Measurements from ENCODE around the gene ROCK2.
A peak's percentile ranks its signal among the peaks of the same experiment; 100 is the strongest.

ROCK2 gene

DNA sequence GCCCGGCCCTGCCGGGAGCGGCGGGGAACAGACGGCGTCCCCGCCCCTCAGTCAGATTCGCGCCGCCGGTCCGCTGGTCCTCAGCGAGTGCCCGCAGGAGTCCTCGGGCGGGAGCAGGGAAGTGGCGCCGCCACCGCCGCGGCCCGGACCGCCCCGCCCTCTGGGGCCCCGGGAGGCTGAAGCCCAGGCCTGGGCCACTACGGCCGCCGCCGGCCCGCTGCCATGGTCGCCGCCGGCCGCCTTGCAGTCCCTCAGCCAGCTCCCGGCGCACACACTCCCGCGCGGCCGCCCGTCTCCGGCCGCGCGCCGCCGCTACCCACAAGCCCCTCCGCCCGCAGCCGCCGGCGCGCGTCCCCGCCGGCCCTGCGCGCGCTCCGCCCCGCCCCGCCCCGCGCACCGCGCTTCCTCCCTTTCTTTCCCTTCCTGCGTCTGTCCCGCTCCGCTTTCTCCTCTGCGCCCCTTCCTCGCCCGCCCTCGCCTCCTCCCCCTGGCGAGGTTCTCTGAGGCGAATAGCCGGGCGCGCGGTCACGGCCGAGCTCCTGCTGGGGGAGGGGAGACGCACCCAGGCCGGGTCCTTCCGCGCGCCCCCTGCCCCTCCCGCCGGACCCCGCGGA is at the start of gene ROCK2:
TSS of gene ROCK2 (minus strand) at position 295 of the 614 bp plus-strand sequence. CDS start 500 bp downstream, outside the sequence.
- DNase-seq: peak; percentile 78

DNA sequence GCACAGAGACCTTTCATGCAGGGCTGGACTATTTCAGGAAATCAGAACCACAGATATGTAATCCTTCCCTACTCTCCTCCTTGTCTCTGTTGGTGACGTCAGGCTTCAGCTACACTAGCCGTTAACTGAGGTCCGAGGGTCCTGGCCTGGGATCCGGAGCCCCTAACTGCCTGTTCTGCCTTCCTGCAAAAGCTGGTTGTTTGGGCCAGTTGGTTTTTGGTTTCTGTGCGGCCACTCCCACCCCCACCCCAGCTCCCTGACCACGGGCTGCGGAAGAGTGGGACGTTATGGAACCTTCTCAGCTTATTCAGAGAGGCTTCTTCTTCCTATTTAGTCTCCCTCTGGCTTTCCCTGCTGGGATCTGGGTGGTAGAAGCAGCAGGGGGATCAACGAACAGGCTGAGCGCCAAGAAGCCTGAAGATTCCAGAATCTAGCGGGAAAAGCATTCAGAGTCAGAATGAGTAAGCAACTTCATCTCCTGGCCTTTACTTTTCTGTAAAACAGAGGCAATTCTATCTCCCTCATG is 49.3 kb upstream of the ROCK2 start:
- DNase-seq: no peak

DNA sequence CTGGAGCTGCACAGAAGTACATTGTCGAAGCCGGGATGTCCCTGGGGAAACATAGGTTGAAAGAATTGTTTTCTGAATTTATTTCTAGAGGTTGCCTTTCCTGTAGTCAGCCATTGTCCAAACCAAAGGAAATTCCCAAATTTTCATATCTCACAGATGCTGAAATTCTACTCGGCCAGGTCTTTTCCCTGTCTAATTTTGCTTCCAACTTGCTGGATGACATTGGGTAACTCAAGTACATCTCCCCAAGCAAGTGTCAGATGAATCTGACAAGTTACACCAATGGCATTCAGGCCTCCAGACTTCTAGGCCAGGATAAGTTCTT is 47.5 kb upstream of the ROCK2 start:
- DNase-seq: no peak

DNA sequence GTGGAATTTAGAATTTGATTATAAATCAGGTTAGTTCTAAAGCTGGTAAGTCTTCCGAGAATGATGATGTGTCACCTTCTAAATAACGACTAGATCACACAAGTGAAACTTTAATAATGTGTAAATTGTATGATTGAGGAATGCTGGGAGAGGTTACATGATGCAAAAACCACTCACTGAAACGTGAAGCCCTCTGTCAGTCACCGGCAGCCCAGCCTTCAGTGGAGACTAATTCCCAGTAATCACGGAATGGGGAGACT is 45.9 kb upstream of the ROCK2 start:
- no peak for DNase-seq

DNA sequence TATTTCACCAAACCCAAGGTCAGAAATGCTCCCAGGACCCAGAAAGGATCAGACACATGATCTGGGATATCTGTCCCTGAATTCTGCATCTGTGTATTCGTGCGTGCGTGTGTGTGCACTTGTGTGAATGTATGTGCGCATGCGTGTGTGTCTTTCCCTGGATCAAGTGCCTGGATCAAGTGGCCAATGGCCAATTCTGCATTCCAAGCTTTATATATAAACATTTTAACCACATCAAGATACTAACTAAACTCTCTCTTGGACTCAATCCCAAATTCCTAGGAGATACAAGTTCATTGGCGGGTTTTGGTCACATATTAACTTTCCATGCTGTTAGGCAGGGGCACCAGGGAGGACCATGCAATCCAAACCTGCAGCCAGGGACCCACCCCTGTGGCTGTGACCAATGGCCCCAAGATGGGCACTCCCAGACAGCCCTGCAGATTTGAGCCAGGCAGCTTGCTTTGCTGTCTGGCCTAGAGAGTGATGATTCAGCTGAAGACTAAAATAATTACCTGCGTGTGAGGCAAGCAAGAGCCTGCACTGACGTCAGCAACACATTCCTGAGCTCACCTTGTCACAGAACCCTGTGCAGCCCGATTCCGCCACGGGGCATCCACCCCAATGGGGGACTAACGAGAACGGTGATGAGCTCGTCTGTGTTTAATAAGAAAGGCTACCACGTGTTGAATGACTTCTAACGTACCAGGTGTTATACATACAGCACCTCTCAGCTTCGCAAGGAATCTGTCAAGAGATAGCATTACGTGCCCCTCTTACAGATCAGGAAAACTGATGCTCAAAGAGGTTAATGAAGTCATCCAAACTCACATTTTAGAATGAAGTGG is 45.3 kb upstream of the ROCK2 start:
- no peak for DNase-seq

DNA sequence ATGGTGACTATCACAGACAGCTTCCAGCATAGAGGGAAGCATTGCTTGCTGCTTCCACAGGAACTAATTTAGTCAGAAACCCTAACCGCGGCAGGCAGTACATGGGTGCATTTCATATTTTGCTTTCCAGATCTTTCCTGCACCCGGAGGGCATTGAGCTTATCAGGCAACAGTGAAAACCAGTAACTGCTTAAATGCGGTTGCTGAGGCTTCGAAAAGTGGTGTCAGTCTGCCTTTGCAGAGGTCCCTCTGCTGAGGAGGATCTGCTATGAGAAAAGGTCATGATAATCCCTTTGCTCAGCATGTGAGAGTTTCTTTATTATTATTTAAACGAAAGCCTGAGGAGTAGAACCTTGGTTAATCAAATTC is 44.6 kb upstream of the ROCK2 start:
- DNase-seq: no peak

DNA sequence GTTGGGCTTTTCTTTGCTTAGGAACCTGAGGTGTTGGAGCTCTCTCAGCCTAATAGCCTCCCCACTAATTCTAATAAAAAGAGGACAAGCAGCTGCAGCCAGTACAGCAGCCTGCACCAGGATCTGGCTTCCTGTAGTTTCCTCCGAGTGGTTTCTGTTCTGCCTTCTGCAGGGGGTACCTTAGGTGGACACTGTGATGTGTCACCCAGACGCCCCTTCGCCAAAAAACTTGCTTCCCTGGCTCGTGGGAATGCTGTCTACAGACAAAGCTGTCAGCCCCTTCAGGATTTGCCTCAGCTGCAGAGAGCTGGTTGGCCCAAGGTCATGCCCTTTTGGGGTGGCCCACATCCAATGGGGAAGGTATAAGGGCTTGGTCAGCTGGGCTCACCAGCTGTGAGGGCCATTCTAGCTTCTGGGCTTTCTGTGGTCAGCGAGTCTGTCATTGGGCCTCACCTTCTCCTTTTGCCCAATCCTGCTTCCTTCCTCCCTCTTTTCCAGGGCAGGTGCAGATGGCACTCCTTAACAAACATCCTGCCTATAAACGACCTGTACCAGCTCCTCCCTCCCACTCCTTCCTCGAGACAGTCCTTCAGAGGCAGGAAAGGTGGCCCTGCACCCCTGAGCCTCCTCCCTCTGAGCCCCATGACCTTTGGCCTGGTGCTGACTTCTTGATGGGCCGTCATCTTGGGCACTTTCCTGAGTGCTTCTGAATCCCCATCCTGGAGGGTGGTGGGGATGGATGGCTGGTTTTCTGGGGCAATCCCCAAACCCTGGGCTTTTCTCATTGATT is 44.0 kb upstream of the ROCK2 start:
- DNase-seq: no peak

DNA sequence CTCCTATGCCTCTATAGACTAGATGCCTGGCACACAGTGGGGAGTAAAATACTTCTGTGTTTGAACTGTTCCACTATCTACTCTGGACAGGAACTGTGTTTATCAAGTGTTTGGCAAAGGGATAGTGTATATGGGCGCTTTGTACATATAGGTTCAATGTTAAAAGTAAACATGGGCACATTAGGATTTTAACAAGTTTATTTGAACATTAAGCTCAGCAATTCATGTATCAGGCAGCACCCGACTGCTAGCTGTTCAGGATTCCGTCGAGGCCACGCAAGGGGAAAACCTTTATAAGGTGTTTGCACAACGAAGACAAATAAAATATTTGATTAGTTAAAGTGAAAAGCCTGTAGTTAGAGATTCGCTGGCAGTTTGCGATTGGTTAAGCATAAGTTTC is 43.4 kb upstream of the ROCK2 start:
- DNase-seq: peak; percentile 45

DNA sequence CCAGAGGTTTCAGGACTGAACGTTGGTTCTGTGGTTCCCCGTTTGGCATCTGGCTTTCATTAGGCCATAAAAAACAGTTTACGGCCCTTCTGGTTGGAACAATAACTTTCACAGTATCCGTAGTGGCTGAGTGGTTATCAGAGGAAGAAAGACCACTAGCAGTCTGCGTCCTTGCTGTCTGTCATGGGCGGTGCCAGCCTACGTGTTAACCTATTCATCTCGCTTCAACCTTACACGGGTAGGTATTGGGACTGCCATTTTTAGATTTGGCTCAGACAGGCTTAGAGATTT is 42.6 kb upstream of the ROCK2 start:
- no peak for DNase-seq

DNA sequence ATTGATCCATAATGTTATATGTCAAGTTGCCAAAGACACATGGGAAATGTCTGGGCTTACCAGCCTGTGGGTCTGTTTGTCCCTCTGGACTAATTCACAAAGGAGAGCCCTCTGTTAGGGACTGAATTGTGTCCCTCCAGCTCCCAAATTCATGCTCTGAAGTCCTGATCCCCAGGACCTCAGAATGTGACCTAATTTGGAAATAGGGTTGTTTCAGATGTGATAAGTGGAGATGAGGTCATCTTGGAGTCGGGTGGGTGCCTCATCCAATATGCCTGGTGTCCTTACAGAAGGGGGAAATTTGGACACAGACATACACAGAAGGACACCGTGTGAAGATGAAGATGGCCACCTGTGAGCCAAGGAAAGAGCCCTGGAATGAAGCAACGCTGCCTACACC is 41.4 kb upstream of the ROCK2 start:
- DNase-seq: no peak

DNA sequence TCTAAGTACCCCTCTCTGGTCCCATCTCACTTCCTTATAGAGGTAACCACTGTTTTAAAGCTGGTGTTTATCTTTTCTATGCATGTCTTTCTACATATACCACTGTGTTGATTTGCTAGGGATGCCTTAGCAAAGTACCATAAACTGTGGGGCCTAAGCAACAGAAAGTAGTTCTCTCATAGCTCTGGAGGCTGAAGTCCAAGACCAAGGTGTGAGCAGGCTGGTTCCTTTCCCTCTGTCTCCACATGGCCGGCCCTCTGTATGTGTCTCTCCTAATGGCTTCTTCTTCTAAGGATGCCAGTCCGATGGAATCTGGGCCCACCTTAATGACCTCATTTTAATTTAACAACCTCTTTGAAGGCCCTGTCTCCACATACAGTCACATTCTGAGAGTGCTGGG is 40.8 kb upstream of the ROCK2 start:
- DNase-seq: no peak

DNA sequence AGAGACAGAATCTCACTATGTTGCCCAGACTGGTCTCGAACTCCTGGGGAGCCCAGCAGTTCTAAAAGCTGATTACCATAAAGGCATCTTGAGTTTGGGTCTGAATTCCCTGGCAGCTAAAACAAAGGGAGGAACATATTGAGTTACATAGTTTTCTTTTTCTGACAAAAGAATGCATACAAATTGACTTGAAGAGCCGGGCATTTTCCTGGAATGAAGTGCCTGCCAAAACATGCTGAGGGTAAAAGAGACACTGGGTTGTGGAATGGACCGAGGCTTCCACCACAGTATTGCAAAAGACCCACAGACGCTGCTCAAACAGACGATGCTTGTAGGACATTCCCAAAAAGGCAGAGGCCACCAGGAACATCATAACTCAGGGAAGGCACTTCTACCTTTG is 35.1 kb upstream of the ROCK2 start:
- DNase-seq: no peak

DNA sequence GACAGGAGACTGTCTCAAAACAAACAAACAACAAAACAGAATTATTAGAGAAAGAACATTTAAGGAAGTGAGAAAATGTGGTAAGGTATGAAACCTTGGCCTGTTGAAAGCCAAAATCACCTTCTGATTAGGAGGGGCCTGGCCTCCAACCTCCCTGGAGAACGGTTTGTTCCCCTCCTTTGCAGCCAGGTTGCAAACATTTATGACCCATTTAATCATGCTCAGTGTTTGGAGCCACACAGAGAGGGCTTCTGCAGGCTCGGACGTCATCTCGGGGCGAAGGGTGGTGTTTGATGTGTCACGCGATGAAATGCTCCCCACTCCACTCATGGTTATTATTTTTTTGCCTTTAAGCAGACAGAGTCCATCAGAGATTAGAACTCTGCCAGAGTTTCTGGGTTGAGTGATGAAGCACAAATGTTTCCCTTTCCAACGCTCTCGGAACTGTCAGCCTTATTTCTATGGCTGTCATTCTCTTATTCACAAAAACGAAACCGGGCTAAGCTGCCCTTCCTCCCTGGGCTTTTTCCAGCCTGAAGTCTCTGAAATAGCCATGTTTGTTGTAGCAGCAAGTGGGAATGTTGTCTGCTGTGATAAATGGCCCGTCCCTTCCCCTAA is 33.6 kb upstream of the ROCK2 start:
- no peak for DNase-seq

DNA sequence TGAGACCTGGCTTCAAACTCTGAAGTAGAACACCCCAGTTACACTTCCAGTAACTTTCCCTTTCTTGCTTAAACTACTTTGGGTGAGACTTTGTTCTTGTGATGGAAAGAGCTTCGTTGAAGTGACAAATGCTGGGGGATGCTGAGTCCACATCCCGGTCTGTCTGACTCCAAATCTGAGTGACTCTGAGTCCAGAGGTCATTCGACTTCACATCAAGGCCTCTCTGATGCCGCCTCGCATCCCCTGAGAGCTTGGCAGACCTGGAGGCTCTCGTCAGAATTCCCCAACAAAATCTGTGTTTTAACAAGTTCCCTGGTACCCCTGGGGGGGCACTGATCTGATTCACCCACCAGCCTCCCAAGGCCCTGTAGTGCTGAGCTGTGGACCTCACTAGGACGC is 31.6 kb upstream of the ROCK2 start:
- DNase-seq: no peak

DNA sequence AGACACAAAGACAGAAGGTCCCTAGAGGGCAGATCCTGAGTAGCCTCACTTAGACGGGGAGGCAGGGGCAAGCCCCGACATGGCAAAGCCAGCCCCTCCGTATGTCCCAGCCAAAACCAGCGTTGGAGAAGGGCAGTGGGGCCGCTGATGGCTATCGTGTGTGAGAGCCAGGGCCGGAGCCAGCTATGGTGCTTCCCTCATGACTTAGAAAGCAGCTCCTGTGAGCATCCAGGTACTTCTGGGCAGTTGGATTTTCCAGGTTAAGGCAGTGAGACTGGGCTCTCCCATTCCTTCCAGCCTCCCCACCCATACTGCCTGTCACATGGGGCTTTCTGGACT is 31.2 kb upstream of the ROCK2 start:
- DNase-seq: no peak

DNA sequence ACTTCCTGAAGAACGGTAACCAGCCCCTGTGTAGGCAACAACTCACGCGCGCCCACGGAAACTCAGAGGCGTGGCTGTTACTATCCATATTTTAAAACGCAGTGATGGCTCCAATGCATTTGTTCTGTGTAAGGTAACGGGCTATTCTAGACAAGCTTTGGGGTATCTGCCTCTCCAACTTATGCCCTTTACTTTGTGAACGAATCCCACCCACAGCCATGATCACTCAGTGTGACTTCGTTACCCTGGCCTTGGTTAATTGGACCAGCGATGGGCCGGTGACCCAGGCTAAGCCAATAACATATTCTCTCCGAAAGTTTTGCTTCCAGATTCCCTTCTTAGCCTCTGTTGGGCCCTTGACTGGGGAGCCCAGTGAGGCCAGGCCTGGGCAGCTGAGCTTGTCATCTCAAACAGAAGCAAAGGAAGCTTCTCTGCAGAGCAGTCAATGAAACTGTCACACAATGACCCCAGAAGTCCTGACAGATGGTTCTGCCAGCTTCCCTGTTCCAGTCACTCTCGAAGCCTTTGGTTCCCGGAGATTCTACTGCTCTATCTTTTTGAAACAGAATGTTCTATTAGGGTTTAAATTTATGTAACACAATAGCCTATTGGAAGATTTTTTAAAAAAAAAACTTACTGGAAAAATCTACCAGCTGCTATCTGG is 30.7 kb upstream of the ROCK2 start:
- DNase-seq: no peak

DNA sequence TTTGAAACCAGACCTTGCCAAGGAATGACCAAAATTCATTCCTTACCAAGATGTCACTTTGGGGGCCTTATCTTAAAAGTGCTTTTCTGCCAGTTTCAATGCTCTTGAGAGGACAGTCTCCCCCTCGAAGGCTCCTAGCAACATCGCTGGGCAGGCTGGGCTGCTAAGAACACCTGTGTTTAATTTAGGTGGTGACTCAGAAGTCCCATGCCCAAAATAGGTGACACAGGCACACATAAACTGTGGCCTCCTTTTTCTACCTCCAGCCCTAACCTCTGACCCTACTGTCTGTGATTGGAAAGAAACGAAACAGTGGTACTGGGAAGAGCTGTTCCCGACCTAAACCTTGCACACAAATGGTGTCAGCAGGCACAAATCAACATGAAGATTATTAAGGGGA is 28.7 kb upstream of the ROCK2 start:
- no peak for DNase-seq

DNA sequence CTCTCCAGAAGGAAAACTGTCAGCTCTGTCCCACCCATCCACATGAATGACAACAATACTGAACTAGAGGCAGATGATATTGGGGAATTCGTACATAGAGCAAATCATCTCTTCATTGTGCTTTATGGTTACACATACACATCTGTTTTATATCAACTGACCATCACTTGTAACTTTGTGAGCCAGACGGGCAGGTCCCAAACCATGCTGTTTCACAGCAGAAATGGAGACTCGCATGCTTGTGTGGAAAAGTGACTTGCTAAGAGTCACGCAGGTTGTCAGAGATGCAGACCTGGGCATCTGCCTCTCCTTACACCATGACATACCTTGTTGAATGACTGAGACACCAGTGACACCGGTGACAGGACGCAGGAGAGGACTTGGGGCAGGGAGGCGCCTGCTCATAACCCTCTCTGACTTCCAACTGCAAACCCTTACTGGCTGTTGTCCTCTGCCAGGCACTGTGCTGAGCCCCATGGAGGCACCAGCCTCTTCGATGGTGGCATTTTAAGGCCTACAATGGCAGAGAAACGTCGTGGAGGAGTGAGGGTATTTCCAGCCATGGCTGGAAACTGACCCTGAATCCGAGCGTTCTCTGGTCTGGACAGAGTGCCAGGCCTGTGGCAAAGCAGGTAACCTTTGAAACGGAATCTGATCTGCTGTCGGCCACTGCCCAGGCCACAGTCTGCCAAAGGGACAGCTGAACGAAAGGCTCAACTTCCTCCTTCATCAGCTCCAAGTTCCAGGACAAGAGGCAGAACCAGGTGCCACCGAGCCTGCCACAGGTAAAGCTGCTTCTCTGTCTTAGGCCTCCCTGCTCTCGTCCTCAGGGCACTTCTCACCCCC is 26.9 kb upstream of the ROCK2 start:
- no peak for DNase-seq

DNA sequence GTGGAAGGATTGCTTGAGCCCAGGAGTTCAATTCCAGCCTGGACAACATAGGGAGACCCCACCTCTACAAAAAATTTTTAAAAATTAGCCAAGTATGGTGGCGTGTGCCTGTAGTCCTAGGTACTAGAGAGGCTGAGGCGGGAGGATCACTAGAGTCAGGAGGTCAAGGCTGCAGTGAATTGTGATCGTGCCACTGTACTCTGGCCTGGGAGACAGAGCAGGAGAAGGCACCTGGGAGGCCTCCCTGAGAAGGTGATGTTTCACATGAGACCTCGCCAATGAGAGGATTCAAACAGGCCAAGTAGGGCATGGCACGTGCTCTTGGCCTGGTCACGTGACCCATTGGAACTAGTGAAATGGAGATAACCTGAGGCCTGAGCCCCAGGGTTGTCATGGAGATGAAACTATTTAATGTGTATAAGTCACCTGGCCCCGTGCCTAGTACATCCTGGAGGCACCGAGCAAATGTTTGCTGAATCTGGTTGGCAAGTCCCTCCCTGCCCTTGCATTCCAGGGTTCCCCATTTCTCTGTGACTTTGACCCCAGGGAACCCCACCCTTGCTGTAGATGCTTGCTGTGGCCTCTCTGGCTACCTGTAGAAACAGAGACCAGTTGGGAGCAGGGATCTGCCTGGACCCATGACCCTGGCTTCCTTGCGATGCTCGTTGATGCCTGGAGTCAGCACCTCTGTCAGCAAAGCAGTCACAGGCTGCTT is 26.1 kb upstream of the ROCK2 start:
- DNase-seq: peak; percentile 12

DNA sequence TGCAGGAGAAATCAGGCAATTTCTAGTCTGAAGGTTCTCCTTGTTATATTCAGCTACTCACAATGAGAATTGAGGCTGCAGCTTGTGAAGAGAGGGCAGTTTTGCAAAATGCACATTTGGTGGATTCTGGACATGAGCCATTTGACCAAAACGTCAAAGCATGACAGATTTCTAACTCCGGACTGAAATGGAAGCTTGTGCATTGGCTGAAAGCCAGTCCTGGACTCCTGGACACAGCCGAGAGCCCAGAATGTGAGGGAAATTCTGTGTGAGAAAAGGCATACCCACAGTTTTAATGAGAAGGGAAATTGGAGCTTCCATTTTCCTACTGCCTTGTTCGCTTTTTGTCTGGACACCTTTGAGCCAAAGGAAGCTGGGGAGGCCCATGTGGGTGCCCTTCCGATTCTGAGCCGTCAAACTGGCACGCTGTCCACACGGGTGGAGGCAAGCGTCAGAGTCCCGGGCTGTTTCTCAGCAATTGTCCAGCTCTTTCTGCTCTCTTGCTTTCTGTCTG is 23.7 kb upstream of the ROCK2 start:
- DNase-seq: no peak

DNA sequence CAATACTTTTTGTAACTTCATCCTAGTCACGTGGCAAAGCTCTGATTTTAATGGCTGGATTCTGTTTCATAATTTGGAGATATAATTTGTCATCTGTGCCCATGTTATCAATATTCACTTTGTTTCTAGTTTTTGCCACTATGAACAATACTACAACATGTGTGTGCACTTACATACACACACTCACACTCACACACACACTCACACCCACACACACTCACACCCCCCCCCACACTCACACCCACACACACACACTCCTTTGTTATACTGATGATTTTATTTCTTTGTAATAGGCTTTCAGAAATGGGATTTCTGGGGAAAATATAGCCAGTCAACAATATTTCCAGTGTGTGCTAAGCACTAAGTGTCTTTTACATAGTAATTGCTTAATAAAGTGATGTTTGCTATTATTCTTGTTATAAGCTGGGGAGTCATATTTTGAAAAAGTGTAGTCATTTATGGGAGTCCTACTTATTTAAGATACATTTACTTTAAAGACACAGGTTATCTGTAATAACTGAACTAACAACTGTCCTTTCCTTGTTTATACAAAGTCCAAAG is 22.8 kb upstream of the ROCK2 start:
- no peak for DNase-seq

Measured in NCI-H510A treated with DMSO at 0.1 percent for 48 hours (cell line).